A673 (cell line): ENCODE data around the gene SNTB2.

ENCODE experiments used
- EZH2 ChIP-seq: fragments of 200-600 bp; sonication (generic); IDR thresholded peaks from 2 replicates; pipeline ENCODE4 v1.6.1; 2017; ENCODE audit warnings: borderline replicate concordance, low read depth, mild to moderate bottlenecking, mixed read lengths, antibody characterized with exemption, low read length; ENCODE audit not compliant: poor library complexity, severe bottlenecking
- TF ChIP-seq, protein P1 (sequence below): fragments of 300-800, 200-600 bp; sonication (generic); conservative IDR thresholded peaks from 2 replicates; pipeline ENCODE4 v1.5.1; 2017; ENCODE audit warnings: low read depth, mild to moderate bottlenecking, antibody characterized with exemption, low read length, moderate library complexity, mixed read lengths

DNA sequence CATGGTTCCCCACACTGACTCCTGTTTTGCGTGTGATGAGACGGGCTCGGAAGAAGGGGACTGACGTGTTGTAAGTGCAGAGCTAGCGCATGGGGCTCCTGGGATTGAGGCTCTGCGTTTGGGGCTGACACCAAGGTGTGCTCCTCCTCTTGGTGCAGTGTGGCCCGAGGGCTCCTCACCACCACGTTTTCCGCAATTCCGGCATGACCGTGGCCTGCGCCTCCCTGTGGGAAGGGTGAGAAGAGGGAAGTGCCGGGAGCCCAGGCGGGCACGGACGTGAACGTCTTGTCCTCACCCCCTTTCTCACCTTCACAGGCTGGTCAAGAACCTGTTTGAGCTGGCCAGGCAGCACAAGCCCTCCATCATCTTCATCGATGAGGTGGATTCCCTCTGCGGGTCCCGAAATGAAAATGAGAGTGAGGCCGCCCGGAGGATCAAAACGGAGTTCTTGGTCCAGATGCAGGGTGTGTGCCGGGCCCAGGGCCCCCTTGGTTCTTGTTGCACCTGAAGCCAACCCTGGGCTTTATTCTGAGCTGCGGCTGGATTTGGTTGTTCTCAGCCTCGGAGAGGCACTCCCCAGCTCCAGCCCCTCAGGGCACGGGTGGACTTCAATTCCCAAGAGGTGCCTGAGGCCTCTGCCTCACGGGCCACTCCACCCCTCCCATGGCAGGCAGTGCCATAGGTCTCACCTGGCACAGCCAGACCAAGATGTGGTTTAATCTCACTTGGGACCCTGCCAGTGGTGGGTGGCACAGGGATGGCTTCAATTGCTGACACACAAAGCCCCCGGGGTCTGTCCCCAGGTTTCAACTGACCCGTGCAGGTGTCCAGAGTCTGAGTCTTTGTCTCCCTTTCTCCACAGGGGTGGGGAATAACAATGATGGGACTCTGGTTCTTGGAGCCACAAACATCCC, 133.1 kb downstream of the SNTB2 start:
- TF ChIP-seq, protein P1, sequence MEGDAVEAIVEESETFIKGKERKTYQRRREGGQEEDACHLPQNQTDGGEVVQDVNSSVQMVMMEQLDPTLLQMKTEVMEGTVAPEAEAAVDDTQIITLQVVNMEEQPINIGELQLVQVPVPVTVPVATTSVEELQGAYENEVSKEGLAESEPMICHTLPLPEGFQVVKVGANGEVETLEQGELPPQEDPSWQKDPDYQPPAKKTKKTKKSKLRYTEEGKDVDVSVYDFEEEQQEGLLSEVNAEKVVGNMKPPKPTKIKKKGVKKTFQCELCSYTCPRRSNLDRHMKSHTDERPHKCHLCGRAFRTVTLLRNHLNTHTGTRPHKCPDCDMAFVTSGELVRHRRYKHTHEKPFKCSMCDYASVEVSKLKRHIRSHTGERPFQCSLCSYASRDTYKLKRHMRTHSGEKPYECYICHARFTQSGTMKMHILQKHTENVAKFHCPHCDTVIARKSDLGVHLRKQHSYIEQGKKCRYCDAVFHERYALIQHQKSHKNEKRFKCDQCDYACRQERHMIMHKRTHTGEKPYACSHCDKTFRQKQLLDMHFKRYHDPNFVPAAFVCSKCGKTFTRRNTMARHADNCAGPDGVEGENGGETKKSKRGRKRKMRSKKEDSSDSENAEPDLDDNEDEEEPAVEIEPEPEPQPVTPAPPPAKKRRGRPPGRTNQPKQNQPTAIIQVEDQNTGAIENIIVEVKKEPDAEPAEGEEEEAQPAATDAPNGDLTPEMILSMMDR: no peak
- no peak for TF ChIP-seq EZH2
